ENCODE measurements around the gene SLIT3. TPM values are rescaled to one million over a fixed set of nuclear protein-coding genes. Genes with fewer than 3 reads are reported as not detected.

The SLIT3 gene
- total and polyA plus RNA-seq, 9 of the 15 experiments (the other 6 are each of a cell fraction or from before 2014, with no cell fraction given), result 0.01 to 0.04 TPM; not detected in 7

DNA sequence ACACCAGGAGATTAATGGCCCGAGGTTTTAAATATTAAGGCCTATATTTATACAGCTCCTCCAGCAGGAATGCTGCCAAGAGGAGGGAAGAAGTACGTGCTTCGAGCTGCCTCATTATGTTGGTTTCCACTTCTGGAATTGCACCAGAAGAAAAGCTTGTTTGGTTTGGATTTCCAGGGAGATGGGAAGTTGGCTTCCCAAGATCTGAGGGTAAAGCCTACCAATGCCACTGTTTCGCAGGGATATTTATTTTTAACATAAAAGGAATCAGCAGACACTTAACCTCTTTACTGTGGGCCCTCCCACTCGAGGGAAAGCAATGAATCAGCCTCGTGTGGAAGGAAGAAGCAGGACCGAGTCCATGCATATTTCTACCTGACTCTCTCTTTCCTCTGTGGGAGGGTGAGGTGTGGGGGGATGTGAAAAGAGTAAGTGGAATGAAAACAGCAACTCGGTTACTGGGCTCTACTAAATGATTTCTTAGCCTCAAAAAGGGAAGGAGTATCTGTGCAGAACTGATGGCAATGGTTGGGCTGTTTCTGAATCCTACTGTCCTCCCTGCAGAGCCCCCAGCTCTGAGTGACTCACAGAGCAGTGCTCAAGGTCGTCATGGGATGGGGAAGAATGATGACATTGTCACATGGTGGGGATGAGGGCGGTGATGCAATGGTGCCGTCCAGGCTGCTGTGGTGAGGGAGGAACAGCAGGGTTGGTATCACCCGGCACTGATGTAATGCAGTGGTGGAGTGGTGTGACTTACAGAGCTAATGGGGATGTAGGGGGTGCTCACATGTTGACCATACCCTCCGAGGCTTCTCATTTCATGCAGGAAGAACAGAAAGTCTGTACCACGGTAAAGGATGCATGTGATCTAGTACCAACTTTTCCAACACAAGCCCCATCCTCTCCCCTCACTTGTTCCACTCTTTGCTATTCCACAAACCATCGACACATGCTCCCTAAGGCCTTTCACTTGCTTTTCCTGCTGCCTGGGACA, 506.8 kb downstream of the SLIT3 start:
- intact Hi-C loops (cut with micrococcal nuclease), result no loop called here
- ATAC-seq, result peak; percentile 41; the same call in 2 of the 3 replicates
- TF ChIP-seq ESRRA (IDR thresholded peaks at IDR 0.05; ENCODE audit: borderline replicate concordance, low read depth), result peak; percentile 27; the same call in 1 of the 2 replicates
- TF ChIP-seq MCM5 (IDR thresholded peaks at IDR 0.05; ENCODE audit: low read depth), result no peak
- TF ChIP-seq HIVEP1 (CRISPR knock-in tag; IDR thresholded peaks at IDR 0.05), result no peak
- no peak for TF ChIP-seq ZC3H4 (CRISPR knock-in tag; IDR thresholded peaks at IDR 0.05; ENCODE audit: borderline replicate concordance)
- TF ChIP-seq ZNF12 (CRISPR knock-in tag; IDR thresholded peaks at IDR 0.05), result no peak
- TF ChIP-seq CREB1 (IDR thresholded peaks at IDR 0.05), result no peak
- TF ChIP-seq CREB1 (CRISPR knock-in tag; IDR thresholded peaks at IDR 0.05), result no peak
- TF ChIP-seq NR2C2 (CRISPR knock-in tag; IDR thresholded peaks at IDR 0.05), result no peak
- TF ChIP-seq NR2C2 (tag; IDR thresholded peaks at IDR 0.05), result peak; percentile 32; the same call in 1 of the 2 replicates
- TF ChIP-seq PPARD (CRISPR knock-in tag; IDR thresholded peaks at IDR 0.05), result no peak
- no peak for TF ChIP-seq ZNF511 (CRISPR knock-in tag; IDR thresholded peaks at IDR 0.05)
- TF ChIP-seq HDAC8 (tag; IDR thresholded peaks at IDR 0.05), result no peak
- TF ChIP-seq ZNF830 (CRISPR knock-in tag; IDR thresholded peaks at IDR 0.05), result no peak
- TF ChIP-seq, protein P1, sequence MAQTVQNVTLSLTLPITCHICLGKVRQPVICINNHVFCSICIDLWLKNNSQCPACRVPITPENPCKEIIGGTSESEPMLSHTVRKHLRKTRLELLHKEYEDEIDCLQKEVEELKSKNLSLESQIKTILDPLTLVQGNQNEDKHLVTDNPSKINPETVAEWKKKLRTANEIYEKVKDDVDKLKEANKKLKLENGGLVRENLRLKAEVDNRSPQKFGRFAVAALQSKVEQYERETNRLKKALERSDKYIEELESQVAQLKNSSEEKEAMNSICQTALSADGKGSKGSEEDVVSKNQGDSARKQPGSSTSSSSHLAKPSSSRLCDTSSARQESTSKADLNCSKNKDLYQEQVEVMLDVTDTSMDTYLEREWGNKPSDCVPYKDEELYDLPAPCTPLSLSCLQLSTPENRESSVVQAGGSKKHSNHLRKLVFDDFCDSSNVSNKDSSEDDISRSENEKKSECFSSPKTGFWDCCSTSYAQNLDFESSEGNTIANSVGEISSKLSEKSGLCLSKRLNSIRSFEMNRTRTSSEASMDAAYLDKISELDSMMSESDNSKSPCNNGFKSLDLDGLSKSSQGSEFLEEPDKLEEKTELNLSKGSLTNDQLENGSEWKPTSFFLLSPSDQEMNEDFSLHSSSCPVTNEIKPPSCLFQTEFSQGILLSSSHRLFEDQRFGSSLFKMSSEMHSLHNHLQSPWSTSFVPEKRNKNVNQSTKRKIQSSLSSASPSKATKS (CRISPR knock-in tag; IDR thresholded peaks at IDR 0.05), result no peak
- TF ChIP-seq KLF6 (CRISPR knock-in tag; IDR thresholded peaks at IDR 0.05; ENCODE audit: borderline replicate concordance), result peak; percentile 17; the same call in 1 of the 2 replicates

More for the DNA sequence above, 506.8 kb downstream of the SLIT3 start:
- ChIA-PET CTCF (ENCODE audit: low intra/inter-chr PET ratio) (no interaction called here), POLR2A (interaction anchor here (0.5 kb wide), 1 partner anchor 59 kb away, joined by 4 read pairs; no protein-coding TSS in a partner anchor)
- FAIRE-seq, result no peak
- no peaks in the 10 kb centered on the region for H3K36me3 ChIP-seq (ENCODE audit: control insufficient read depth, insufficient read depth, low read length)
- no peaks in the 10 kb centered on the region for H3K79me2 ChIP-seq (ENCODE audit: control insufficient read depth, insufficient read depth, low read length)
- peaks cover 15 to 38% of the 10 kb centered on the region in 2 experiments for H3K27me3 ChIP-seq (ENCODE audit: control insufficient read depth in 2 of 2, insufficient read depth in 2 of 2, low read length in 2 of 2)
- no peak overlapping the region for H3K9ac ChIP-seq (ENCODE audit: insufficient read depth in 1 of 2, low read depth in 2 of 2, low read length in 2 of 2)
- H3K4me1 ChIP-seq (replicated peaks in 1 of 2; ENCODE audit: control insufficient read depth in 2 of 2, insufficient read depth in 2 of 2, low read length in 2 of 2), result no peaks in the 10 kb centered on the region
- H3K9me3 ChIP-seq (replicated peaks; ENCODE audit: control insufficient read depth, insufficient read depth, low read depth, low read length), result no peaks in the 10 kb centered on the region
- in situ Hi-C loops (cut with MboI), result no loop called here
- 0% methylated on average over 15 of the region's 15 CpGs for WGBS (ENCODE audit: insufficient coverage, low coverage, missing lambda C conversion rate)
- H3K4me2 ChIP-seq (ENCODE audit: insufficient read depth, low read length), result no peak overlapping the region
- no TSS peak for BruUV-seq (replicated peaks)
- no peak overlapping the region for H2AFZ ChIP-seq (ENCODE audit: low read depth, low read length)
- H3K27ac ChIP-seq (ENCODE audit: extremely low read depth, low read depth, low read length), result no peak overlapping the region
- no peaks in the 10 kb centered on the region for H4K20me1 ChIP-seq (replicated peaks; ENCODE audit: control insufficient read depth, insufficient read depth, low read length)
- H3K4me3 ChIP-seq, result no peak overlapping the region
- DNase-seq (ENCODE audit: extremely low read depth in 1 of 4, low spot score in 3 of 4), result peak in 1 of 4 experiments; percentile 7
- H3K9me1 ChIP-seq (ENCODE audit: control insufficient read depth, insufficient read depth, low read length), result no peaks in the 10 kb centered on the region
